ENCODE measurements around the gene CTDSP2.

DNA sequence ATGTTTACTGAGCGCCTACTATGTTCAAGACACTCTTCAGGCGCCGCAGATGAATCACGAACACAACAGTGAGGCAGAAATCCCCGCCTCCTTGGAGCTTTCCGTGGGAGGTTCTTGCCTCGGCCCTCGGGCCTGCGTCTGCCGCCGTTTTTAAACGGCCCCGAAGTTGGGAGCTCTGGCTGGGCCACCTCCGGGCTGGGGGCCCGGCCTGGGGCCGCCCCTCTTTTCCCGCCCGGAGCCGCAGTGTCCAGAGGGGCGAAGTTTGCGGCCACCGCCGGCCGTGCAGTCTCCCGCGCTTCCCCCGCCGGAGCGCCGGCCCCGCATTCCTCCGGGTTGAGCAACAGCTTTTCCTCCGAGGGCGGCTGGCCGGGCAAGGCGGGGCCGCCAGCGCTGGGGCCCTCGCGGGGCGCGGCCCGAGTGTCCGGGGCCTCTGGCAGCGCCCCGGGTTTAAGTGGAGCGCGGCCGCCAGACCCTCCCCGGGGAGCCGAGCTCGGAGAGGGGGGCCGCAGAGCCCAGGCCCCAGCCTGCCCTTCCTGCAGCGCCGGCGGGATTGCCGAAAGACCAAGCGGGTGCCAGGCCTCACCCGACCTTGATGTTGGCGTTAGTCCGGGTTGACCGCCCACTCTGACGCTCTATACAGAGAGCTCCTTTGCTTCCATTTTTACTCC lies 18.7 kb upstream of the CTDSP2 start:
- TF ChIP-seq, protein P1, sequence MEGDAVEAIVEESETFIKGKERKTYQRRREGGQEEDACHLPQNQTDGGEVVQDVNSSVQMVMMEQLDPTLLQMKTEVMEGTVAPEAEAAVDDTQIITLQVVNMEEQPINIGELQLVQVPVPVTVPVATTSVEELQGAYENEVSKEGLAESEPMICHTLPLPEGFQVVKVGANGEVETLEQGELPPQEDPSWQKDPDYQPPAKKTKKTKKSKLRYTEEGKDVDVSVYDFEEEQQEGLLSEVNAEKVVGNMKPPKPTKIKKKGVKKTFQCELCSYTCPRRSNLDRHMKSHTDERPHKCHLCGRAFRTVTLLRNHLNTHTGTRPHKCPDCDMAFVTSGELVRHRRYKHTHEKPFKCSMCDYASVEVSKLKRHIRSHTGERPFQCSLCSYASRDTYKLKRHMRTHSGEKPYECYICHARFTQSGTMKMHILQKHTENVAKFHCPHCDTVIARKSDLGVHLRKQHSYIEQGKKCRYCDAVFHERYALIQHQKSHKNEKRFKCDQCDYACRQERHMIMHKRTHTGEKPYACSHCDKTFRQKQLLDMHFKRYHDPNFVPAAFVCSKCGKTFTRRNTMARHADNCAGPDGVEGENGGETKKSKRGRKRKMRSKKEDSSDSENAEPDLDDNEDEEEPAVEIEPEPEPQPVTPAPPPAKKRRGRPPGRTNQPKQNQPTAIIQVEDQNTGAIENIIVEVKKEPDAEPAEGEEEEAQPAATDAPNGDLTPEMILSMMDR (IDR thresholded peaks at IDR 0.05), result no peak
- peak; percentile 43 to 55 for TF ChIP-seq POLR2A (IDR thresholded peaks at IDR 0.05)
